NCI-H2171 treated with DMSO at 0.1 percent for 48 hours (cell line): ENCODE data around the gene CSPG4.
A peak's percentile ranks its signal among the peaks of the same experiment; 100 is the strongest.
"Not testable (repeated sequence)": the region's sequence is repeated elsewhere in the genome, so short reads cannot be mapped to it uniquely, and the experiment has no call there.

ENCODE experiments used
- DNase-seq: peaks from one replicate; lab custom pipeline; 2025; lab: John Stamatoyannopoulos, UW

CSPG4 gene

DNA sequence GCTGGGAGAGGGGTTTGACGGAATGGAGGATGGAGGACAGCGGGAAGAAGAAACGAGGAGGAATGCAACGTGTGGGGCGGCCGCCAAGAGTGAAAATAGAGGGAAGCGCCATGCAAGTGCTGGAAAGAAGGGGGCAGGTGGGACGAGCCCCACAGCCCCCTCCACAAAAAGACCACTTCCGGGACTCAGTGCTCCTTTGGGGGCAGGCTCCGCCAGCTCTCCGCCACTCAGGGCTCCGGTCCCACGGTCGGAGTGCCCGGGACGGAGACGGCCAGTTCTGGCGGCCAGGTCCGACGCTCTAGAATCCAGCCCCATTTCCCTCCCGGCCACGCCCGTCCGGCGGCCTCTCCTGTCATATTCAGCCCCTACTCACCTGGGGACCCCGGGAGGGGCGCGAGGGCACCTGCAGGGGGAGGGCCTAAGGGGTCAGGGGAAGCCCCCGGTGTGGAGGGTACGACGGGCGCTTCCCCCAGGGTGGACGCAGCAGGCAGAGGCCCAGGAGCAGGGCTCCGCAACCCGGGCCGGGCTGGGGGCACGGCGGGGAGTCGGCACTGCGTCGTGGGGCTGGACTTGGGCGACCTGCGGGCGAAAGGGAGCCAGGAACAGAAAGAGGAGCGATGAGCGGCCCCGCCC, 25.5 kb upstream of the CSPG4 start:
- DNase-seq: no peak

DNA sequence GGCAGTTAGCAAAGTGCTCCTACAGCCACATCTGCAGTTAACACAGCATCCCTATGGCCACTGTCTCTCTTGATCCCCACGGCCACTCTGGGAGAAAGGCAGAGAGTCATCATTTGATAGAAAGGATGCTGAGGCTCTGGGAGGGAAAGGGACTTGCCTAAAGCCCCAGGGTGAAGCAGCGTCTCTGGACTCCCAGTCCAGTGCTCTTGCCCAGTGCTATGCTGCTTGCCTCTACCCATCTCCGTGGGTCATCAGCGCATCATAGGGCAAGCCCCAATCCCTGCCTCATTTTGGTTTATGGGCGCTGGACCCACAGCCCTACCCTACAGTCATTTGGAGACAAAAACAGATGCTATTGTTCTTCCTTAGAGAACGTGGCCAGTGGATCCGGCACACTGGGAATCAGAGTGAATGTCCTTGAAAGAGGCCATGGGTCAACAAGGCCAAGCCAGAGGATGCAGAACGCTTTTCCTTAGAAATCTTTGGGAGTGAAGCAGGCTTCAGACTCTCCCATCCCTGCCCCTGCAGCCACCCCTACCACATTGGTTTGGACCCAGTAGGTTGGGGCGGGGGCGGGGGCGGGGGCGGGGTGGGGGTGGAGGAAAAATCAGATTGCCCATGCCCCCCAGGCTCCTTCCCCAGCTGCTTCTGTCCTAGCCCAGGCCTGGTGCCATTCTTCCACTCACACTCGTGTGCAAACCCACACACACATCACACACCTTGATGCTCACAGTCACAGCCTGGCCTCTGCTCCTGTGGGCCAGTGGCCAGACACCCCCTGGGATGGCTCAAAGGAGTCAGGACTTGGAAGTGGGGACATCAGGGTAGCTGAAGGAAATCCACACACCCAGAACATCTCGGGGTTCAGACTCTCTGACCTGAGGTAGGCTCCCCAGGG, 24.7 kb upstream of the CSPG4 start:
- DNase-seq: not testable (repeated sequence)

GRCh38 chr15:75736256-75736655, 23.6 kb upstream of the CSPG4 start:
- DNase-seq: no peak

- not testable (repeated sequence) for DNase-seq
Observed at GRCh38 chr15:75734861-75735760, 22.5 kb upstream of the CSPG4 start.

DNA sequence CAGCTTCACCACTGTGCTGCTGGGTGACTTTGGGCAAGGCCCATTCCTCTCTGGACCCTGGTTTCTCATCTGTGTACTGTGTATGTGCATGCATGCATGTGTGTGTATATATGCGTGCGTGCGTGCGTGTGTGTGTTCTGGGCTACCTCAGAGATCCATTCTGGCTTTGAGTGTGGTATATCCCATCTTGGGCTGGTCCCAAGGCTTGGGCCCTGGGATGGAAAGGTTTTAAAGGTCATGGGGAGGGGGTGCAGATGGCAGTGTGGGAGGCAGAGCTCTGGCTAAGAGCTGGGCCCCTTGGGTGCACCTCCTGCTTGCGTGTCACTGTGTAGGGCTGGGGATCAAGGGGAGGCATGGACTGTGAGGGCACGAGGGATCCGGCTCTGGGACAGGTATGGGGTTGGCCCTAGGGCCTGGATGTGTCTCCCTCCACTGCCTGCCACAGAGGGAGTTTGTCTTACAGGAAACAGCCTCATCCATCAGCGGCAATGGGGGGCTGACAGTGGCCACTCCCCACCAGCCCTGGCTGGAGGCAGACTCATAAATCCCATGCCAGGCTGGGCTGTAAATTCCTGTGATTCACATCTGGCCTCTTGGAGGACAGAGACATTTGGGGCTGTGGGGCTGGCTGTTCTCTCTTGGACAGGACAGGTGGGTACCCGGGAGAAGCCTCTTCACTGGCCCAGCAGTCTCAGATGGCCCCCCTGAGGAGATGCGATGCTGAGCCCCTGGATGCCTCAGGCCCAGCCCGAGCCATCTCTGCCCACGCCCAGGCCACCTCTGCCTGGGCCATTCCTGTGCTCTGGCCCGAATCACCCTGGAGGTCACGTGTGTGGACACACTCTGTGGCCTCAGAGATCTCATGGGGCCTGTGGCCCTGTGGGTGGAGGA, 21.4 kb upstream of the CSPG4 start:
- DNase-seq: no peak

DNA sequence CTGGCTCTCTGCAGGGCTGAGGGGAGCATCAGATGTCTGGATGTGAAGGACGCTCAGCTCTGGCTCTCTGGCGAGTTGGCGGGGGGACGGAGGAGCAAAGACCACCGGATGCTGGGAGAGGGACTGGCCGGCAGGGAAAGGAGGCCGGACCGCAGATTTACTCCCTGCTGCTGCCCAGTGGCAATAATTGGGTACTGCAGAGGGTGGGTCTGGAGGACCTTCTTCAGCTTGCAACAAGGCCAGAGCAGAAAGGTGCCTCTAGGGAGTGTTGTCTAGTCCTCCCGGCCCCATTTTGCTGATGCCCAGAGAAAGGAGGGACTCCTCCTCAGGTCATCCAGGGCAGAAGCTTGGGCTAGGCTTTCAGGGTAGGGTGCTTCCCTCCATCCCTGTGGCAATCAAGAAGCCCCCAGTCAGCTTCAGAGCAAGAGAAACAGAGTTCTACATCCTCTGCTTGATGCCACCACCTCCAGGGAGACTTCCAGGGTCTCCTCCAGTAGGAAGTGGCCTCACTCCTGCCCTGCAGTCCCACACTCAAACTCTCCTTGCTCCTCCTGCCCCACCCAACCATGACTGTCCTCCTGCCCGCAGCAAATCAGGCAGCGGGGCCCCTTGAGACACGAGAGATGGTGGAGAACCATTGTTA, 20.3 kb upstream of the CSPG4 start:
- DNase-seq: peak; percentile 14

DNA sequence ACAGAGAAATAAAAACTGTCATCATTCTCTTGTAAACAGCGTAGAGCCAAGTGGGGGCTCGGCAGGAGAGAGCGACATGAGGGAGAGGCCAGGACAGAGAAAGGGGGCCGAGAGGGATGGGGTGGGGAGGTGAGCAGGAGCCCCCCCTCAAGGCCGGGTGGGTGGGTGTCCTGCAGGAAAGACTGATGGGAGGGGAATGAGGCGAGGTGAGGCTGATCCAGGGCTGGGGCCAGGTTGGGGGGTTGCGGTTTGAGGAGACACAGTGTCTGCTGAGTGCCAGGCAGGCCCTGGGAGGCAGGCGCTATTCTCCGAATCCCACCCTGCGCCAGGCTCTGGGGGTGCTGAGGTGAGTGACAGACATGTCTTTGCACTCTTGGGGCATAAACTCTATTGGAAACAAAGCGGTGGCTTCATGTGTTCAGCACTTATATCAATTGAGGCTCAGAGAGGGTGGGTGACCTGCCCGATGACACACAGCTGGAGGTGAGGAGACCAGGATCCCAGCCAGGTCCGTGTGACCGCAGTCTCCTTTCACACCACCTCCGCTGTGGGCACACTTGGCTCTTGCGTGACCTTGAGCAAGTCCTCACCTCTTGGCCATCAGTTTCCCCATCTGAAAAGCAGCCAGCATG, 19.6 kb upstream of the CSPG4 start:
- DNase-seq: no peak

GRCh38 chr15:75731248-75732151, 18.9 kb upstream of the CSPG4 start:
- DNase-seq: peak; percentile 23

DNA sequence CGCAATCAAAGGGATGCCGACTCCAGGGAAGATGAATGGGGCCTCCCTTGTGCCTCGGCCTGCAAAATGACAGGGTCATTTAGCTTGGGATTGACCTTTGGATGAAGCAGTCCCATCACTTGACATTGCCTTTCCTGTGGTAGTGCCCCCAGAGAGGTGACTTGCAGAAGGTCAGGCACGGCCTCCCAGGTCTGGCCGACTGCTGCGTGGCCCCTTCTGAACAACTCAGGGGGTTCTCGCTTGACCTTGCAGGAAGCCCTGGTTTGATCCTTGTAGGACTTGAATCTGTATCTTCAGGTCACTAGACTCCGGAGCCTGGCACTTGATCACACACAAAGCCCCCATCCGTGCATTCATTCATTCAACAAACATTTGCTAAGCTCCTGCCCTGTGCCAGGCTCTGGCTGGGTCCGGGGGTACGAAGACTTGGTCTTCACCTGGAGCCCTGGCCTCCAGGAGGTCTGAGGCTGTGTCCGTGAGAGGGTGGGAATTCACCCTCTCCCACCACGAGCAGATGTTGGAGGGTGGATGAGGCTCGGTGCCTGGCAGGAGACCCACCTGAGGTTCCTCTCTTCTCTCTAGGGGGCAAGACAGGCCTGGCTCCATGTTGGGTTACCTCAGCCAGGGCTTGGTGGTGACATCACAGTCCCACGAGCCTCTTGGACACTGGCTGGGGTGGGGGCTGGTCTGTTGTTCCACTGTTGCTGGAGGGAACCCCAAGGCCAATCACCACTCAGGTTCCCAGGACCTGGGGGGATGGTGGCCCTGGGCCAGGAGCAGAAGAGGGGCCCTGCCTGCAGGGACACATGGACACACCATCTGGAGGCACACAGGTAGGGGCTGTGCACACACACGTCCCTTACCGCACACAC, 18.0 kb upstream of the CSPG4 start:
- not testable (repeated sequence) for DNase-seq

DNA sequence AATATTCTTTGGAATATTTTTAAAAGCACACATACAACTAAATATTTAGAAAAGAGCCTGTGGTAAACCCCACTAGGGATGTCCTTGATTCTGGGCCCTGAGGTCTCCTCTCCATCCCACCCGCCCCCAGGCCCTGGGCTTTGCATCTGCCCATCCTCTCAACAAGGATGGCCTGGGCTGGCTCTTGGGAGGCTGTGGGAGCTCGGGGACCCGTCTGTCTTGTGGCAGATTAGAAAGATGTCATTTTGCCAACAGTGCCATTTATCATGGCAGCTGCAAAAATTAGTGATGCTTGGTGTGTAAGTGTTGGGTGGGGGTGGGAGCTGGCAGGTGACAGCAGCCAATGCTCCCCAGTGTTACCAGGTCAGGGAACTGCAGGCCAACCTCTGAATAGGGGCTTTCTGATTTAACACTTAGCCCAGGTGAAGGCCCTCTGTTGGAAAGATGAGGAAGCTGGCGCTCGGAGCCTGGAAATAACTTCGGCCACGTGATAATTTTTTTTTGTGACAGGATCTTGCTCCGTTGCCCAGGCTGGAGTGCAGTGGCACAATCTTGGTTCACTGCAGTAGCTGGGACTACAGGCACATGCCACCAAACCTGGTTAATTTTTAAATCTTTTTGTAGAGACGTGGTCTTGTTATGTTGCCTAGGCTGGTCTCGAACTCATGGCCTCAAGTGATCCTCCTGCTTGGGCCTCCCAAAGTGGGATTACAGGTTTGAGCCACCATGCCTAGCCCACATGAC, 16.9 kb upstream of the CSPG4 start:
- no peak for DNase-seq

- DNase-seq: peak; percentile 7
Observed at GRCh38 chr15:75727851-75728715, 15.4 kb upstream of the CSPG4 start.

GRCh38 chr15:75727031-75727531, 14.4 kb upstream of the CSPG4 start:
- no peak for DNase-seq

DNA sequence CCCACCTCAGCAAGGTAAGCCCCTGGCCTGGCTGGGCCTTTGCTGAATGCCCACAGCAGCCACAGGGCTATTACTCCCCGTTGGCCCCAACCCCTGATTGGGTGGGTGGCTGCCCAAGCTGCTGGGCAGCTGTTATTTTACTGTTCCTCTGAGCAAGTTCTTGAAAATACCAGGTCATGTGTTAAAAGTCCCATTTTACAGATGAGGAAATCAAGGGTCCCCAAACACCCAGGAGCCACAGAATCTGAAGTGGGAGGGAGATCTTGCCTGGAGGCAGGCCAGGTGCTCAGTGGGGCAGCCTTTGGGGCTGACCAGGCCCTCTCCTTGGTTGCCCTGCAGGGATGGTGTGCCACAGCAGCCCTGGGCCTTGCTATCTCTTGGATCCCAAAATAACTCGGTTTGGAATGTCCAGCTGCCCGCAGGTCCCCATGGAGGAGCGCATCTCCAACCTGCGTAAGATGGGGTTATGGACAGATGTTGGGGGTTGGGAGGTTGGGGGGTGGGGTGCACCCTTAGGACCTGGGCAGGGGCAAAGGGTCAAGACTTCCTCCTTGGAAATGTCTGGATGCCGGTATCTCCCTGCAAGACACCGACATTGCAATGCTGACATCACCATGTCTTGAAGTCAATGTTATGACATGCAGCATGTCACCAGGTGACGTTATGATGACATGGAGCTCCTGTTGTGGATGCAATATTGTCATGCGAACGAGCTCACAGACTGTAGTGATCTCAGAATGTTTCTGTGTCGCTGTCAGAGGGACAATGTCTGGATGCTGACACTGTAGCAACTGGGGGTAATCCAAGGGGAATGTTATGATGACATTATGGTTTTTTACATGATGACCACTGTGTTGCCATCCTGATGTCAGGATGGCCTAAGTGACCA, 13.3 kb upstream of the CSPG4 start:
- DNase-seq: no peak

DNA sequence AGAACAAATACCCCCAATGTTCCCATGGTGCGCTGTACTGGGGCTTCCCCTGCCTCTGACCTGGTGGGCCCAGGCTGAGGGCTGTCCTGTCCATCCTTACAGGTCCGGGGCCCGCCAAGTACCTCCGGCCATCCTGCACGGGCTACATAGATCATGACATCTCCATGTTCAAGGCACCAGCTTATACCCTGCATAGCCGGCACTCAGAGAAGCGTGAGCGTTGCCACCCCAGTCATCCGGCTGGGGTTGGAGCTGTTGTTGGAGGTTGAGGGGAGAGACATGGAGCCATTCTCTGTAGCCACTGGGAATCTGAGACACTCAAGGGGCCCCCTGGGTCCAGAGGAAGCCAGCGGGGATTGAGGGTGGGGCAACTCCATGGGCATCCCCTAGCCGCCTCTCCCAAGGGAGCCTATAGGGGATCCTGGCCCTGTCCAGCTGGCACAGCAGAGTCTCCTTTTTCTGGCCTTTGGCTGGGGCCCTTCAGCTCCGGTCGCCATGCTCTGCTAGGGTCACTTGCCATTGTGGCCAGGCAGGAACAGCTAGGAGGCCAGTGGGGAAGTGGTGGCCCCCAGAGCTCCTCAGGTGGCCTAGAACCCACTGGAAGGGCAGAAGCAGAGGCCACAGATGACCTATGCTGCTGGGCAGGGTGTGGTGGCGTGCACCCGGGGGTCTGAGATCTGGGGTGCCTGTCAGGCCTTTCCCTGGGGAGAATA, 12.5 kb upstream of the CSPG4 start:
- DNase-seq: no peak
